Activated naive CD4-positive, alpha-beta T cell treated with anti-CD3 and anti-CD28 coated beads, Interleukin-2, amount 50 U/mL, for 24 hours (primary cell): ENCODE data around the gene CTSW.
A peak's percentile ranks its signal among the peaks of the same experiment; 100 is the strongest.

Experiments
- H3K27ac Mint-ChIP-seq: one replicate; pipeline ENCODE4 v1.8.0; 2021; ENCODE audit warnings: mild to moderate bottlenecking, mixed read lengths
- H3K27me3 Mint-ChIP-seq: one replicate; pipeline ENCODE4 v1.8.0; 2021; ENCODE audit warnings: mixed read lengths
- H3K36me3 Mint-ChIP-seq: one replicate; pipeline ENCODE4 v1.8.0; 2021; ENCODE audit warnings: mixed read lengths
- H3K4me1 Mint-ChIP-seq: one replicate; pipeline ENCODE4 v1.8.0; 2021; ENCODE audit warnings: mixed read lengths
- H3K4me3 Mint-ChIP-seq: one replicate; pipeline ENCODE4 v1.8.0; 2021; ENCODE audit warnings: mild to moderate bottlenecking, mixed read lengths
- H3K9me3 Mint-ChIP-seq: one replicate; pipeline ENCODE4 v1.8.0; 2021; ENCODE audit warnings: mixed read lengths

The CTSW gene

GRCh38 chr11:65870706-65871681 lies 8.6 kb upstream of the CTSW start:
- no peak overlapping the region for H3K27ac Mint-ChIP-seq
- H3K4me3 Mint-ChIP-seq: peak overlapping the region; percentile 33
- H3K36me3 Mint-ChIP-seq: no peaks in the 10 kb centered on the region
- no peaks in the 10 kb centered on the region for H3K27me3 Mint-ChIP-seq
- H3K9me3 Mint-ChIP-seq: no peaks in the 10 kb centered on the region
- H3K4me1 Mint-ChIP-seq: peaks cover 14% of the 10 kb centered on the region

- Mint-ChIP-seq H3K4me3 (peak overlapping the region; percentile 11), H3K27ac (no peak overlapping the region), H3K27me3 (no peaks in the 10 kb centered on the region), H3K36me3 (no peaks in the 10 kb centered on the region), H3K9me3 (no peaks in the 10 kb centered on the region), H3K4me1 (peaks cover 18% of the 10 kb centered on the region)
Observed at GRCh38 chr11:65871811-65872548, 7.7 kb upstream of the CTSW start.

DNA sequence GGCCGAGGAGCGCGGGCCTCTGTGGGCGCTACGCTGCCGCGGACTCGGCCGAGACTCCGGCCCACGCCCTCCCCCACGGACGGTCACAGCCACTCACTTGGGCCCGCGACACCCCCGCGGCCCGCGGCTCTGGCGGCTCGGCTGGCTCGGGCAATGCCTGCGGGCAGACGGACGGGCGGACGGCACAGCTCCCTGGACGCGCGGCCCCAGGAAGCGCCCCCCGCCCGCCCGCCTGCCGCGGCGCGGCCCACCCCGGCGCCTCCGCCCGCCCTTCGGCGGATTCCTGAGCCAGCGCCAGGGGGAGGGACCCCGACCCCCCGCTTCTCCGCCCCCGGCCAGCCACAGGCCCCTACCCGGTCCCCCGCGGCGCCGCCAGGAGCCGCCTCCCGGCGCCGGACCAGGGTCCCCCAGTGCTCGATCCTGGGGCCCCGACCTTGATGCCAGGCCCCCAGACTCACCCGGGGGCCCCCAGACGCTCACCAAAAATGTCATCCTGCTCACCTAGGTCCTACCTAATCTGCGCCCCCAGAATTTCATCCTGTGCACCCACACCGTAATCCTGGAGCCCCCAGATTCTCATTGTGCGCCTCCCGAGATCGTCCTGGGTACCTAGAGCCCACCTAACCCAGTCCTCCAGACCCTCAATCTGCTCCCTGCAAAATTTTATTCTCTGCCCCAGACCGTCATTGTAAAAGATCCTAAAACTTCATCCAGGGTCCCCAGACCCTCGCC lies 6.9 kb upstream of the CTSW start, which contains the start of gene EFEMP2:
Gene EFEMP2 (minus strand): TSS at position 215 of the 732 bp plus-strand sequence. CDS start 446 bp downstream, outside the sequence.
- H3K9me3 Mint-ChIP-seq: no peaks in the 10 kb centered on the region
- H3K4me1 Mint-ChIP-seq: peaks cover 18% of the 10 kb centered on the region

GRCh38 chr11:65873318-65874156 lies 6.1 kb upstream of the CTSW start:
- Mint-ChIP-seq H3K36me3 (no peaks in the 10 kb centered on the region), H3K4me3 (peak overlapping the region; percentile 92), H3K9me3 (no peaks in the 10 kb centered on the region), H3K27ac (peak overlapping the region; percentile 91), H3K4me1 (peaks cover 23% of the 10 kb centered on the region), H3K27me3 (no peaks in the 10 kb centered on the region)

More for the DNA sequence above, 6.9 kb upstream of the CTSW start, which contains the start of gene EFEMP2:
- Mint-ChIP-seq H3K27me3 (no peaks in the 10 kb centered on the region), H3K27ac (peak within 1 kb of the TSS; percentile 91), H3K36me3 (no peaks in the 10 kb centered on the region), H3K4me3 (peak within 1 kb of the TSS; percentile 92)

- H3K4me3 Mint-ChIP-seq: peak overlapping the region; percentile 58
- H3K9me3 Mint-ChIP-seq: no peaks in the 10 kb centered on the region
- H3K4me1 Mint-ChIP-seq: peaks cover 47% of the 10 kb centered on the region
- H3K36me3 Mint-ChIP-seq: peaks cover 4% of the 10 kb centered on the region
- no peaks in the 10 kb centered on the region for H3K27me3 Mint-ChIP-seq
- H3K27ac Mint-ChIP-seq: peak overlapping the region; percentile 35
Observed at GRCh38 chr11:65880027-65880426, 390 bp downstream of the CTSW start.

- Mint-ChIP-seq H3K27ac (peak overlapping the region; percentile 82), H3K27me3 (no peaks in the 10 kb centered on the region), H3K9me3 (no peaks in the 10 kb centered on the region), H3K36me3 (peaks cover 4% of the 10 kb centered on the region), H3K4me1 (peaks cover 47% of the 10 kb centered on the region), H3K4me3 (peak overlapping the region; percentile 53)
Observed at GRCh38 chr11:65880844-65881421, 1.3 kb downstream of the CTSW start.

DNA sequence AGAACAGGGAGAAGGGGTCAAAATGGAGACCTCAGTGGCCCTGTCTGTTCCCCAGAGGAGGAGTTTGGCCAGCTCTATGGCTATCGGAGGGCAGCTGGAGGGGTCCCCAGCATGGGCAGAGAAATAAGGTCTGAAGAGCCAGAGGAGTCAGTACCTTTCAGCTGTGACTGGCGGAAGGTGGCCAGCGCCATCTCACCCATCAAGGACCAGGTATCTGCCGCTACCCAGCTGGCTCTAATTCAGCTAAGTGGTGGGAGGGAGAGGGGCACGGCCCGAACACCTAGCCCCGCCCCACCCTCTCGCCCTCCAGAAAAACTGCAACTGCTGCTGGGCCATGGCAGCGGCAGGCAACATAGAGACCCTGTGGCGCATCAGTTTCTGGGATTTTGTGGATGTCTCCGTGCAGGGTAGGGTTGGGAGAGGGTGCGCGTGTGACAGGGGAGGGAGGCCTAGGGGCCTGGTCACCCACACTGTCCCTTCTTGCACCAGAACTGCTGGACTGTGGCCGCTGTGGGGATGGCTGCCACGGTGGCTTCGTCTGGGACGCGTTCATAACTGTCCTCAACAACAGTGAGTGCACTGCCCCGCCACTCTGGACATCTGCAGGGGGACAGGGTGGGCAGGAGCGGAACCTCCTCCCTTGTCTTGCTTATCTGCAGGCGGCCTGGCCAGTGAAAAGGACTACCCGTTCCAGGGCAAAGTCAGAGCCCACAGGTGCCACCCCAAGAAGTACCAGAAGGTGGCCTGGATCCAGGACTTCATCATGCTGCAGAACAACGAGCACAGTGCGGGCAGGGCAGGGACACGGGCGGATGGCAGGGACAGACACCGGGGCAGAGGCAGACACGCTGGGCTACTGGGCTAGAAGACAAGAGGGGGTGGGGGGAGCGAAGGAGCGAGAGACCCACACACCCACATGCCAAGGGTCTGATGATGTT lies 2.8 kb downstream of the CTSW start:
- no peak overlapping the region for H3K4me3 Mint-ChIP-seq

DNA sequence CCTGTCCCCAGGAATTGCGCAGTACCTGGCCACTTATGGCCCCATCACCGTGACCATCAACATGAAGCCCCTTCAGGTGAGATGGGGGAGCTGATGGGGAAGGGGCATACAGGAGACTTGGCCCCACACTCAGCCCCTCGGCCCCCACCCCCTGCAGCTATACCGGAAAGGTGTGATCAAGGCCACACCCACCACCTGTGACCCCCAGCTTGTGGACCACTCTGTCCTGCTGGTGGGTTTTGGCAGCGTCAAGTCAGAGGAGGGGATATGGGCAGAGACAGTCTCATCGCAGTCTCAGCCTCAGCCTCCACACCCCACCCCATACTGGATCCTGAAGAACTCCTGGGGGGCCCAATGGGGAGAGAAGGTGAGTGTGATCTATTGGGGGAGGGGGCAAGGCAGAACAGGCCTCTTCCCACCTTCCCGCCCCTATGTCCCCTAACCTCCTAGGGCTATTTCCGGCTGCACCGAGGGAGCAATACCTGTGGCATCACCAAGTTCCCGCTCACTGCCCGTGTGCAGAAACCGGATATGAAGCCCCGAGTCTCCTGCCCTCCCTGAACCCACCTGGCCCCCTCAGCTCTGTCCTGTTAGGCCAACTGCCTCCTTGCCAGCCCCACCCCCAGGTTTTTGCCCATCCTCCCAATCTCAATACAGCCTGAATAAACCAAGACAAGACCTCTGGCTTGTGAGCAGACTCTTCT lies 3.6 kb downstream of the CTSW start:
- no peaks in the 10 kb centered on the region for H3K27me3 Mint-ChIP-seq
- no peak overlapping the region for H3K4me3 Mint-ChIP-seq
- peaks cover 50% of the 10 kb centered on the region for H3K4me1 Mint-ChIP-seq
- H3K27ac Mint-ChIP-seq: no peak overlapping the region
- peaks cover 4% of the 10 kb centered on the region for H3K36me3 Mint-ChIP-seq
- H3K9me3 Mint-ChIP-seq: no peaks in the 10 kb centered on the region

More for the DNA sequence above, 2.8 kb downstream of the CTSW start:
- no peaks in the 10 kb centered on the region for H3K9me3 Mint-ChIP-seq
- H3K27me3 Mint-ChIP-seq: no peaks in the 10 kb centered on the region
- peaks cover 4% of the 10 kb centered on the region for H3K36me3 Mint-ChIP-seq
- peaks cover 53% of the 10 kb centered on the region for H3K4me1 Mint-ChIP-seq
- H3K27ac Mint-ChIP-seq: no peak overlapping the region

DNA sequence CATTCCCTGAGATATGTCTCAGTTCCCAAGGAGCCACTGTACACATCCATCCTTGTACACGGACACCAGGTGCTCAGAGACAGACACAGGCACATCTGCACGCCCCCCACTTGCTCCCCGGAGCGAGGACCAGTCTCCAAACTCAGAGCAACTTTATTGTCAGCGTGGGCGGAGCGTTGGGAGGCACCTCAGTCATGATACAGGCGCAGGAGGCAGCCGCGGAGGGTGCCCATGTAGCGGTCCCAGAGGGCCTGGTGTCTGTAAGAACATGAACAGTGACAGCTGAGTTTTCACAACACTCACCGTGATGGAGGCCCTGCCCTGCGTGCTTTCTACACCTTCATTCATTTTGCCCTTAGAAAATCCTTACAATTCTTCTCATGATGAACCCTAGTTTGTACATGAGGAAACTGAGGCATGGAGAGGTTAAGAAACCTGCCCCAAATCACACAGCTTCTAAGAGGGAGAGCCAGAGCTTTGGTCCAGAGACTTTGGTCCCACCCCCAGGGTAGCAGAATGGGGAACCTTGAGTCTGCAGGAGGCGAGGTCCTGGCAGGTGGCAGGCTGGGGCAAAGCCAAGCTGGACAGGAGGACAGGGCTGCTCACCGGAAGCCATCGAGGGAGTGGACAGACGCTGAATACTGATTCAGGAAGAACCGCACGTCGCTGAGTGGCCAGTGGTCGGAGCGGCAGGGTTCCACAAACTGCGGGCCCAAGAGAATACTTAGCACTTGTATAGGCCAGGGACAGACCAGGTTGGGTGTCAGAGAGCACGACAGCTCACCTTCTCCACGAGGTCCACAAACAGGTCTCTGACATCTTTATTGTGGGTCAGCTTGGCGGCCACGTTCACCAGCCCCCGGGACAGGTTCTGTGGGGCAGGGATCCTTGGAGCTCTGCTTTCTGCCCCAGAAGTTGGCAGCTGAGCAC lies 4.4 kb downstream of the CTSW start:
- Mint-ChIP-seq H3K9me3 (no peaks in the 10 kb centered on the region), H3K27ac (peak overlapping the region; percentile 8), H3K36me3 (peaks cover 4% of the 10 kb centered on the region), H3K4me1 (peaks cover 46% of the 10 kb centered on the region), H3K4me3 (no peak overlapping the region), H3K27me3 (no peaks in the 10 kb centered on the region)

DNA sequence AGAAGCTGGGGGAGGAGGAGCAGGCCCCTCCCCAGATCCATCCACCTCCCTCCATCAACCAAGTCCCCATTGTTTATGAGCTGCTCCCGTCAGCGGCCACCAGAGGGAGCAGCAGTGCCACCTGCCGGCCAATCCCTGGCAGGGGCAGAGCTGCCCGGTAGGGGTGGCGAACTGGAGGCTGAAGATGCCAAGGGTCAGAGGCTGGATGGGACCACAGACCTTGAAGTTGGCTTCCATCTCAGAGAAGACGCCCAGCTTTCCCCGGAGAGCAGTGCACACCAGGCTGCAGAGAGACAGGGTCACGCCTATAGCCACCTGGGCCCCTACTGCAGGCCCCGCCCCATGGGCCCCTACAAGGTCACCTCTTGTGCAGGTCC lies 5.1 kb downstream of the CTSW start:
- Mint-ChIP-seq H3K4me1 (peaks cover 46% of the 10 kb centered on the region), H3K27ac (no peak overlapping the region), H3K27me3 (no peaks in the 10 kb centered on the region), H3K36me3 (peaks cover 4% of the 10 kb centered on the region), H3K4me3 (no peak overlapping the region), H3K9me3 (no peaks in the 10 kb centered on the region)

DNA sequence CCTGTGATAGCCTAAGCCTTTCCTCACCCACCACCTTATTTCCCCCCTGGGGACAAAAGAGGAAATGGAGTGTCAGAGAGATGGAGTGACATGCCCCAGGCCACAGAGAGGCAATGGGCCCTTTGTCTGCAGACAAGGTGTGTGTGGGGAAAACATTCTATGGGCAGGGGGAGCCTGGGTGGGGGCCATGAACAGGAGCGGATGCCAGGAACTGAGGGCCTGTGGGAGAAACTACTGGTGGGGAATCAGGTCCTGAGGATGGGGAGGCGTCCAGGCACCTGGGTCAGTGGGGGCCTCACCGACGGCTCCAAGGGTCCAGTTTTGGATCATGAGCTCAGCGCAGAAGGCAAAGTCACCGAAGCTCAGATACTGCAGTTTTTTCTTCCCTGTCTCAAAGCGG lies 5.6 kb downstream of the CTSW start:
- H3K36me3 Mint-ChIP-seq: peaks cover 4% of the 10 kb centered on the region

DNA sequence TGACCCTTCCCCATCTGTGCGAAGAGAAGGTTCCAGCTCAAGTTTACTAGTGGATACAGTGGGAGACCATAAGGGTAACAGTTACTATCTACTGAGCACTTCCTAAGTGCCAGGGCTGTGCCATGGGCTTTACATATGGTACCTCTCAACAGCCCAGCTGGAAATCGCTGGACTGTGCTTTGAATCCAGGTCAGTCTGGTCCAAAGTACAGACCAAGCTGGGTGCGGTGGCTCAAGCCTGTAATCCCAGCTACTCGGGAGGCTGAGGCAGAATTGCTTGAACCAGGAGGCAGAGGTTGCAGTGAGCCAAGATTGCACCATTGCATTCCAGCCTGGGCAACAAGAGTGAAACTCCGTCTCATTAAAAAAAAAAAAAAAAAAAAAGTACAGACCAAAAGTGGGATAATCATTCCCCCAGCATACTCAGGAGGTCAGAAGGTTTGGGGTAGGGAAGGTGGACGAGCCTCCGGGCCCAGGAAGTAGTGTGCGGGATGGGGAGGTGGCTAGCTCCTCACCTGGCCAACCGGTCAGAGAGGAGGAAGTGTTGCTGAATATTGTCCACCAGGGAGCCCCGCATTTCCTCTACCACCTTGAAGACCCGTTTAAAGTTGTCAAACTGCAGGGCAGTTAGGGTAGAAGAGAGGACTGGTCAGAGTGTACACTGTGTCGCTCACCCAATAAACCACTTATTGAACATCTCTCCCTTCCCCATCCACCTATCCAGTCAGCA lies 6.3 kb downstream of the CTSW start:
- no peaks in the 10 kb centered on the region for H3K9me3 Mint-ChIP-seq
- H3K36me3 Mint-ChIP-seq: peaks cover 4% of the 10 kb centered on the region
- no peak overlapping the region for H3K27ac Mint-ChIP-seq
- peaks cover 42% of the 10 kb centered on the region for H3K4me1 Mint-ChIP-seq
- no peak overlapping the region for H3K4me3 Mint-ChIP-seq
- no peaks in the 10 kb centered on the region for H3K27me3 Mint-ChIP-seq

More for the DNA sequence above, 5.6 kb downstream of the CTSW start:
- H3K27me3 Mint-ChIP-seq: no peaks in the 10 kb centered on the region
- no peak overlapping the region for H3K27ac Mint-ChIP-seq
- H3K4me1 Mint-ChIP-seq: peaks cover 48% of the 10 kb centered on the region
- no peak overlapping the region for H3K4me3 Mint-ChIP-seq
- no peaks in the 10 kb centered on the region for H3K9me3 Mint-ChIP-seq
